IMR-90 (cell line): ENCODE data around the gene BAZ2B. TPM values are rescaled to one million over a fixed set of nuclear protein-coding genes. Genes with fewer than 3 reads are reported as not detected.
"Not testable (repeated sequence)": the region's sequence is repeated elsewhere in the genome, so short reads cannot be mapped to it uniquely, and the experiment has no call there.

Source experiments
- ATAC-seq: fragments of 200-7000 bp; cut with Tn5 transposase; 2 replicates; pipeline ENCODE4 v1.9.1; 2020; ENCODE audit warnings: low read depth, mild to moderate bottlenecking, moderate library complexity
- BruUV-seq: library from RNA; stranded (reverse); fragments of 400-500 nt; replicated peaks from 2 replicates; lab custom pipeline; 2021; lab: Mats Ljungman, UMichigan
- CTCF ChIA-PET: fragments of 300-600 bp; formaldehyde crosslinking; extraction: SDS; loops from one replicate; lab custom pipeline; 2021; ENCODE audit warnings: antibody characterized with exemption; lab: Yijun Ruan, JAX
- POLR2A ChIA-PET: fragments of 300-600 bp; sonication (Branson Sonifier 250); formaldehyde crosslinking; loops from one replicate; lab custom pipeline; 2022; ENCODE audit warnings: antibody characterized with exemption; ENCODE audit not compliant: unreplicated experiment; lab: Charles Lee
- DNase-seq: peaks from one replicate; pipeline ENCODE4 v3.0.0; 2013
- H2AFZ ChIP-seq: replicated peaks from 2 replicates; pipeline ENCODE3; 2013; ENCODE audit warnings: low read length, mild to moderate bottlenecking; ENCODE audit not compliant: poor library complexity
- H2AK5ac ChIP-seq: 2 replicates; pipeline ENCODE4 v1.6.1; 2013; ENCODE audit warnings: low read depth, low read length, inconsistent platforms
- H2AK9ac ChIP-seq: replicated peaks from 2 replicates; pipeline ENCODE3; 2013; ENCODE audit warnings: mild to moderate bottlenecking, low read depth, low read length, moderate library complexity; ENCODE audit not compliant: poor library complexity
- H2BK120ac ChIP-seq: 2 replicates; pipeline ENCODE4 v1.6.1; 2013; ENCODE audit warnings: low read depth, low read length, inconsistent platforms
- H2BK15ac ChIP-seq: 3 replicates; pipeline ENCODE4 v1.6.1; 2013; ENCODE audit warnings: low read depth, low read length, inconsistent platforms
- H2BK20ac ChIP-seq: 2 replicates; pipeline ENCODE4 v1.6.1; 2013; ENCODE audit warnings: low read depth, mild to moderate bottlenecking, inconsistent platforms, low read length, moderate library complexity
- H2BK5ac ChIP-seq: 2 replicates; pipeline ENCODE4 v1.6.1; 2013; ENCODE audit warnings: mild to moderate bottlenecking, low read depth, low read length, inconsistent platforms; ENCODE audit not compliant: poor library complexity, severe bottlenecking
- H3K14ac ChIP-seq: replicated peaks from 2 replicates; pipeline ENCODE4 v1.6.1; 2013; ENCODE audit warnings: low read depth, low read length, inconsistent platforms
- H3K18ac ChIP-seq: 2 replicates; pipeline ENCODE4 v1.6.1; 2013; ENCODE audit warnings: low read depth, low read length, control low read depth
- H3K23ac ChIP-seq: 2 replicates; pipeline ENCODE4 v1.6.1; 2013; ENCODE audit warnings: low read depth, low read length, inconsistent platforms
- H3K27ac ChIP-seq: 2 replicates; pipeline ENCODE4 v1.5.1; 2013; ENCODE audit warnings: mild to moderate bottlenecking, control low read depth, low read length; ENCODE audit not compliant: insufficient read depth
- H3K27me3 ChIP-seq: 2 replicates; pipeline ENCODE4 v1.6.1; 2013; ENCODE audit warnings: low read length; ENCODE audit not compliant: control insufficient read depth, insufficient read depth
- H3K36me3 ChIP-seq: 2 replicates; pipeline ENCODE4 v1.6.1; 2013; ENCODE audit warnings: low read length, mixed read lengths; ENCODE audit not compliant: control insufficient read depth, insufficient read depth
- H3K4ac ChIP-seq: 2 replicates; pipeline ENCODE4 v1.6.1; 2013; ENCODE audit warnings: low read depth, low read length, inconsistent platforms
- H3K4me1 ChIP-seq: 2 replicates; pipeline ENCODE4 v1.6.1; 2013; ENCODE audit warnings: low read length, mixed read lengths; ENCODE audit not compliant: control insufficient read depth, insufficient read depth
- H3K4me2 ChIP-seq: 2 replicates; pipeline ENCODE4 v1.6.1; 2013; ENCODE audit warnings: low read depth, mild to moderate bottlenecking, control low read depth, low read length, moderate library complexity
- H3K4me3 ChIP-seq: 2 replicates; pipeline ENCODE4 v1.5.1; 2013; ENCODE audit warnings: low read depth, mild to moderate bottlenecking, control low read depth, low read length, moderate library complexity; ENCODE audit not compliant: insufficient read depth
- H3K56ac ChIP-seq: 2 replicates; pipeline ENCODE4 v1.6.1; 2013; ENCODE audit warnings: low read length, inconsistent platforms; ENCODE audit not compliant: insufficient read depth; ENCODE audit errors: extremely low read depth
- H3K79me1 ChIP-seq, 2 experiments: 2 replicates each; pipeline ENCODE4 v1.6.1; 2013; ENCODE audit warnings: low read length in 2 of 2, inconsistent platforms in 1 of 2, low read depth in 1 of 2
- H3K9ac ChIP-seq: 2 replicates; pipeline ENCODE4 v1.6.1; 2013; ENCODE audit warnings: low read depth, low read length, control low read depth
- H3K9me1 ChIP-seq: 2 replicates; pipeline ENCODE4 v1.6.1; 2013; ENCODE audit warnings: low read length, inconsistent platforms; ENCODE audit not compliant: insufficient read depth
- H3K9me3 ChIP-seq: 2 replicates; pipeline ENCODE4 v1.6.1; 2013; ENCODE audit warnings: low read length; ENCODE audit not compliant: control insufficient read depth, insufficient read depth
- H4K20me1 ChIP-seq: 2 replicates; pipeline ENCODE4 v1.6.1; 2013; ENCODE audit warnings: low read length, inconsistent platforms; ENCODE audit not compliant: insufficient read depth
- H4K5ac ChIP-seq: 2 replicates; pipeline ENCODE4 v1.6.1; 2013; ENCODE audit warnings: mild to moderate bottlenecking, low read depth, low read length, control low read depth
- H4K8ac ChIP-seq, 2 experiments: 2 replicates each; pipeline ENCODE4 v1.6.1; 2013; ENCODE audit warnings: low read depth in 2 of 2, low read length in 2 of 2, control low read depth in 1 of 2, inconsistent platforms in 1 of 2
- H4K91ac ChIP-seq: 2 replicates; pipeline ENCODE4 v1.6.1; 2013; ENCODE audit warnings: low read depth, low read length, inconsistent platforms; ENCODE audit not compliant: insufficient read depth
- MAFK ChIP-seq: IDR thresholded peaks from 2 replicates; pipeline ENCODE4 v1.6.1; 2012; ENCODE audit warnings: low read depth, low read length, improper control_type of control experiment
- MAZ ChIP-seq: IDR thresholded peaks from 2 replicates; pipeline ENCODE4 v1.6.1; 2012; ENCODE audit warnings: low read depth, mild to moderate bottlenecking, low read length, improper control_type of control experiment, moderate library complexity, borderline replicate concordance
- WGBS, 2 experiments: methylation state at CpG; one replicate each; pipeline versions ENCODE4 v1.1.5 to v1.1.7; 2013; ENCODE audit warnings: missing lambda C conversion rate in 2 of 2; ENCODE audit not compliant: insufficient read length in 1 of 2; ENCODE audit errors: extremely low coverage in 2 of 2; 5-methylcytosine and 5-hydroxymethylcytosine counted together
- dilution Hi-C: fragments of 300-500 bp; cut with HindIII; formaldehyde crosslinking; loops from one replicate; pipeline ENCODE4 v1.14.3; 2018; ENCODE audit warnings: low sequenced_read_pairs; ENCODE audit not compliant: unreplicated experiment
- in situ Hi-C: fragments of 300-500 bp; cut with MboI; formaldehyde crosslinking; loops from 3 replicates; pipeline ENCODE4 v1.14.3; 2019; ENCODE audit warnings: low sequenced_read_pairs, inconsistent platforms, mixed read lengths
- intact Hi-C: fragments of 100-400 bp; cut with micrococcal nuclease; formaldehyde crosslinking; loops from 2 replicates; pipeline ENCODE4 v1.10.0; 2022
- polyA plus RNA-seq, 3 experiments: library from polyadenylated mRNA; depleted of rRNA; stranded (reverse); fragments of >200 nt; gene quantifications; 2 replicates each; pipeline ENCODE4 v1.2.3, GENCODE V29; 2012; ENCODE audit warnings: low replicate concordance in 1 of 3
- total RNA-seq: library from RNA; depleted of rRNA; stranded (reverse); fragments of >200 nt; gene quantifications from 2 replicates; pipeline ENCODE4 v1.2.3, GENCODE V29; 2012

The BAZ2B gene
- total and polyA plus RNA-seq, 2 of the 4 experiments (the other 2 are of a cell fraction) = 8.9 to 42.1 TPM

DNA sequence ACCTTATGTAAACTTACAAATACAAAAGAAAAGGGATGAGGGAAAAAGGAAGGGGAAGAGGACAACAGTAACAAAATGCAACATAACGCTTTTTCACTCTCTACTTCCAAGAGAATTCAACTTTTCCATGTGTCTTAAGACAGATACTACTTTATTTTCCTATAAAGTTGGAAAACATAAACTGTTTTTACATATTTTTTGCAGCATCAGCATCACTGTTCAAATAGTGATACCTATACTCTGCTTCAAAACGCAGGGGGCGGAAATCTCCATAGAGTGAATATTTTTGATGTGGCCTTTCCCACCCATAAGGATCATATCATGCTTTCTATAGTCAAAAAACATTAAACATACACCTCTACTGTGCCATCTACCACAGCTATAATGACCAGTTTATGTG, 77.5 kb downstream of the BAZ2B start:
- Histone ChIP-seq H3K4me1 (no peaks in the 10 kb centered on the region), H2BK15ac (no peak overlapping the region), H2AK5ac (no peak overlapping the region), H3K4me2 (no peak overlapping the region), H4K91ac (no peak overlapping the region), H2BK5ac (no peak overlapping the region), H3K4ac (no peak overlapping the region), H3K9me1 (no peaks in the 10 kb centered on the region), H4K8ac (no peak overlapping the region), H3K14ac (no peak overlapping the region), H3K27ac (no peak overlapping the region), H3K9me3 (peaks cover 3% of the 10 kb centered on the region), H3K36me3 (peaks cover 5% of the 10 kb centered on the region; the same call in 1 of the 2 replicates), H2BK120ac (no peak overlapping the region), H3K4me3 (no peak overlapping the region), H2AK9ac (no peak overlapping the region), H4K20me1 (no peaks in the 10 kb centered on the region), H3K27me3 (no peaks in the 10 kb centered on the region), H3K56ac (no peak overlapping the region), H3K18ac (no peak overlapping the region), H4K5ac (no peak overlapping the region), H2AFZ (no peak overlapping the region), H3K23ac (no peak overlapping the region), H3K79me1 (peaks cover 0 to 2% of the 10 kb centered on the region in 2 experiments; a peak in 1 of 4 replicates), H2BK20ac (no peak overlapping the region), H3K9ac (no peak overlapping the region)
- intact Hi-C loops (loop anchor here (10.0 kb wide), 1 partner anchor 1496 kb away; no protein-coding TSS in a partner anchor), dilution Hi-C loops (no loop called here), in situ Hi-C loops (no loop called here)
- BruUV-seq = no TSS peak
- peak; percentile 36 for TF ChIP-seq MAFK
- no peak for TF ChIP-seq MAZ
- ATAC-seq (no peak), DNase-seq (no peak)
- POLR2A ChIA-PET = no interaction called here
- WGBS, 2 experiments = no CpG with 5 or more reads among the region's 3 CpGs
- CTCF ChIA-PET = interaction anchor here (1.3 kb wide), 1 partner anchor 9 kb away, joined by 3 read pairs; no protein-coding TSS in a partner anchor

DNA sequence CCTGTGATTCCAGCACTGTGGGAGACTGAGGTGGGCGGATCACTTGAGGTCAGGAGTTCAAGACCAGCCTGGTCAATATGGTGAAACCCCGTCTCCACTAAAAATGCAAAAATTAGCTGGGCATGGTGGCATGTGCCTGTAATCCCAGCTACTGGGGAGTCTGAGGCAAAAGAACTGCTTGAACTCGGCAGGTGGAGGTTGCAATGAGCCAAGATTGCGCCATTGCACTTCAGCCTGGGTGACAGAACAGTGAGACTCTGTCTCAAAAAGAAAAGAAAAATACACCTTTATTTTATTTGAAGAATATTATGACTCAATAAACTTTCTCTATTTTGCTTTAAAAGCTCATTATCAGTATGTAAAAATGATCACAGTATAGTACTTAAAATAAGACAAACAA, 81.1 kb downstream of the BAZ2B start:
- H3K4me3 ChIP-seq, H3K27me3 ChIP-seq, H3K4me2 ChIP-seq, H3K14ac ChIP-seq, dilution Hi-C loops, H3K56ac ChIP-seq, H3K4ac ChIP-seq, DNase-seq, H3K9me3 ChIP-seq, POLR2A ChIA-PET, H4K91ac ChIP-seq, H2AK9ac ChIP-seq, H3K9me1 ChIP-seq, H3K36me3 ChIP-seq, in situ Hi-C loops, H3K23ac ChIP-seq, H3K9ac ChIP-seq, H4K5ac ChIP-seq, ATAC-seq, H2AFZ ChIP-seq, H2BK5ac ChIP-seq, H2BK120ac ChIP-seq, H4K8ac ChIP-seq, H3K27ac ChIP-seq, H3K18ac ChIP-seq, H2BK15ac ChIP-seq, H4K20me1 ChIP-seq, H2BK20ac ChIP-seq, H3K79me1 ChIP-seq, H3K4me1 ChIP-seq, BruUV-seq, H2AK5ac ChIP-seq: not testable (repeated sequence)
- CTCF ChIA-PET = interaction anchor here (0.6 kb wide), 1 partner anchor 261 kb away, joined by 3 read pairs; no protein-coding TSS in a partner anchor
- intact Hi-C loops = loop anchor here (10.0 kb wide), 1 partner anchor 1500 kb away; no protein-coding TSS in a partner anchor
- no CpG with 5 or more reads among the region's 4 CpGs for WGBS, 2 experiments
